Breast epithelium (tissue), 4 donors: ENCODE data around the gene HOXD9. TPM values are rescaled to one million over a fixed set of nuclear protein-coding genes. Genes with fewer than 3 reads are reported as not detected.

ENCODE experiments used
- DNase-seq, 2 donors: peaks; one replicate each; pipeline ENCODE4 v3.0.0-alpha.2; 2019; ENCODE audit warnings: low spot score in 2 of 2
- H3K27ac ChIP-seq, 2 donors: fragments of 200-600 bp; sonication (generic) in 1 of 2; one replicate each; pipeline ENCODE4 v1.5.1; 2016 to 2019; ENCODE audit warnings: mild to moderate bottlenecking in 1 of 2
- H3K27me3 ChIP-seq, 2 donors: fragments of 200-600 bp; sonication (generic) in 1 of 2; one replicate each; pipeline versions ENCODE4 v1.5.1 to v1.6.0; 2017 to 2019; ENCODE audit warnings: control low read depth in 1 of 2, mild to moderate bottlenecking in 1 of 2
- H3K36me3 ChIP-seq: fragments of 200-600 bp; one replicate; pipeline ENCODE4 v1.5.1; 2019
- H3K4me1 ChIP-seq, 2 donors: fragments of 200-600 bp; sonication (generic); one replicate each; pipeline ENCODE4 v1.5.1; 2016 to 2019; ENCODE audit warnings: control low read depth in 1 of 2
- H3K4me3 ChIP-seq, 3 donors: fragments of 200-600 bp; sonication (generic); 1 replicate in 2 of 3; 2 replicates in 1 of 3; pipeline ENCODE4 v1.5.1; 2016 to 2019; ENCODE audit warnings: mild to moderate bottlenecking in 3 of 3, moderate library complexity in 2 of 3
- H3K9me3 ChIP-seq, 2 donors: fragments of 200-600 bp; sonication (generic) in 1 of 2; one replicate each; pipeline ENCODE4 v1.5.1; 2016 to 2019; ENCODE audit warnings: control low read depth in 1 of 2
- POLR2A ChIP-seq: fragments of 450-650 bp; IDR thresholded peaks from one replicate; pipeline ENCODE4 v1.6.1; 2016; ENCODE audit warnings: antibody characterized with exemption, mild to moderate bottlenecking, moderate library complexity
- POLR2AphosphoS5 ChIP-seq, 3 donors: sonication (generic); formaldehyde crosslinking; IDR thresholded peaks; one replicate each; pipeline ENCODE4 v1.6.1; 2017; ENCODE audit warnings: antibody characterized with exemption in 3 of 3
- intact Hi-C: fragments of 100-400 bp; cut with DNase I; formaldehyde crosslinking; loops from one replicate; pipeline ENCODE4 v1.15.1; 2023; ENCODE audit warnings: low total_unique reads
- total RNA-seq, 3 donors: library from RNA; depleted of rRNA; stranded (reverse); fragments of >200 nt; gene quantifications; one replicate each; pipeline ENCODE4 v1.1.0, GENCODE V29; 2016
- TF ChIP-seq, protein P1 (sequence below), 3 donors: fragments of 450-650 bp; IDR thresholded peaks; one replicate each; pipeline ENCODE4 v1.5.1; 2016 to 2017; ENCODE audit warnings: antibody characterized with exemption in 3 of 3, mild to moderate bottlenecking in 3 of 3, moderate library complexity in 3 of 3

HOXD9 gene
- total RNA-seq, 3 donors from 2014 or later = 2.4 to 17.0 (median 2.8) TPM

DNA sequence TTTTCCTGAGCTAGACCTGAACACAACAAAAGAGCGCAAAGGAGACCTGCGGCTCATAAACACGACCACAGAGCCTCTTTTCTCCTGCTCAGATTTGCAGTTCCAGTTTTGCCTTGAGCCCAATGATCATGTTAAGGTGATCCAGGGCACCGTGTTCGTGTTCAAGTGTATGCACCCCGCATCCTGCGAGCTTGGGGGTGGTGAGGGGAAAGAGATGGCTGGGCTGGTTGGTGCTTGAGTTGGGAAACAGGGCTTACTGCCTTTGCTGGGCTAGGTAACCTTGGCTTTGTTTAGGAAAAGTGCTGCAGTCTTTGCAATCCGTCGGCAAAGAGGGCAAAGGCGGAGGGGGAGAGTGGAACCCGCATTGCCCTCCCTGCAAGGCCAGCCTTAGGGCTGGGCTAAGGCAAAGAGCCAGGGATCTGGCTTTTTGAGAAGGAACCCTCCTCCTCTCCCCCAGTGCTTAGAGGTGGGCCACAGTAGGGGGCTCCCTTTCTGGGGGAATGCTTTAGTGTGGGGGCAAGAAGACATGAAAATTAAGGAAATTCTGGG, 4.6 kb upstream of the HOXD9 start:
- Histone ChIP-seq H3K27me3 (peaks cover 9 to 100% of the 10 kb centered on the region in 2 donors), H3K4me3 (peak overlapping the region; percentile 21 to 62 (median 36)), H3K9me3 (no peaks in the 10 kb centered on the region), H3K36me3 (no peaks in the 10 kb centered on the region), H3K27ac (peak overlapping the region in 1 of 2 donors; percentile 75), H3K4me1 (no peaks in the 10 kb centered on the region)
- TF ChIP-seq, protein P1, sequence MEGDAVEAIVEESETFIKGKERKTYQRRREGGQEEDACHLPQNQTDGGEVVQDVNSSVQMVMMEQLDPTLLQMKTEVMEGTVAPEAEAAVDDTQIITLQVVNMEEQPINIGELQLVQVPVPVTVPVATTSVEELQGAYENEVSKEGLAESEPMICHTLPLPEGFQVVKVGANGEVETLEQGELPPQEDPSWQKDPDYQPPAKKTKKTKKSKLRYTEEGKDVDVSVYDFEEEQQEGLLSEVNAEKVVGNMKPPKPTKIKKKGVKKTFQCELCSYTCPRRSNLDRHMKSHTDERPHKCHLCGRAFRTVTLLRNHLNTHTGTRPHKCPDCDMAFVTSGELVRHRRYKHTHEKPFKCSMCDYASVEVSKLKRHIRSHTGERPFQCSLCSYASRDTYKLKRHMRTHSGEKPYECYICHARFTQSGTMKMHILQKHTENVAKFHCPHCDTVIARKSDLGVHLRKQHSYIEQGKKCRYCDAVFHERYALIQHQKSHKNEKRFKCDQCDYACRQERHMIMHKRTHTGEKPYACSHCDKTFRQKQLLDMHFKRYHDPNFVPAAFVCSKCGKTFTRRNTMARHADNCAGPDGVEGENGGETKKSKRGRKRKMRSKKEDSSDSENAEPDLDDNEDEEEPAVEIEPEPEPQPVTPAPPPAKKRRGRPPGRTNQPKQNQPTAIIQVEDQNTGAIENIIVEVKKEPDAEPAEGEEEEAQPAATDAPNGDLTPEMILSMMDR (IDR thresholded peaks at IDR 0.05) = no peak
- TF ChIP-seq POLR2A (no peak), POLR2AphosphoS5 (IDR thresholded peaks at IDR 0.05) (no peak)
- no peak for DNase-seq
- intact Hi-C loops = no loop called here

GRCh38 chr2:176118601-176119339, 3.7 kb upstream of the HOXD9 start:
- Histone ChIP-seq H3K27me3 (peaks cover 9 to 100% of the 10 kb centered on the region in 2 donors), H3K27ac (peak overlapping the region in 1 of 2 donors; percentile 75), H3K4me1 (no peaks in the 10 kb centered on the region), H3K4me3 (peak overlapping the region; percentile 15 to 62 (median 36)), H3K36me3 (no peaks in the 10 kb centered on the region), H3K9me3 (no peaks in the 10 kb centered on the region)
- no peak for TF ChIP-seq POLR2AphosphoS5 (IDR thresholded peaks at IDR 0.05)
- intact Hi-C loops = no loop called here
- DNase-seq = peak in 1 of 2 donors; percentile 46

- no peaks in the 10 kb centered on the region for H3K4me1 ChIP-seq
- peak overlapping the region; percentile 61 to 89 for H3K27ac ChIP-seq
- H3K36me3 ChIP-seq = no peaks in the 10 kb centered on the region
- H3K4me3 ChIP-seq = peak overlapping the region in 2 of 3 donors; percentile 54 to 62
- DNase-seq = no peak
- peaks cover 9 to 100% of the 10 kb centered on the region in 2 donors for H3K27me3 ChIP-seq
- intact Hi-C loops = no loop called here
- H3K9me3 ChIP-seq = no peaks in the 10 kb centered on the region
- TF ChIP-seq POLR2AphosphoS5 (IDR thresholded peaks at IDR 0.05) (no peak), POLR2A (no peak)
- TF ChIP-seq, protein P1 (IDR thresholded peaks at IDR 0.05) = no peak
These were observed 1.9 kb upstream of the HOXD9 start for GRCh38 chr2:176120364-176121189.

DNA sequence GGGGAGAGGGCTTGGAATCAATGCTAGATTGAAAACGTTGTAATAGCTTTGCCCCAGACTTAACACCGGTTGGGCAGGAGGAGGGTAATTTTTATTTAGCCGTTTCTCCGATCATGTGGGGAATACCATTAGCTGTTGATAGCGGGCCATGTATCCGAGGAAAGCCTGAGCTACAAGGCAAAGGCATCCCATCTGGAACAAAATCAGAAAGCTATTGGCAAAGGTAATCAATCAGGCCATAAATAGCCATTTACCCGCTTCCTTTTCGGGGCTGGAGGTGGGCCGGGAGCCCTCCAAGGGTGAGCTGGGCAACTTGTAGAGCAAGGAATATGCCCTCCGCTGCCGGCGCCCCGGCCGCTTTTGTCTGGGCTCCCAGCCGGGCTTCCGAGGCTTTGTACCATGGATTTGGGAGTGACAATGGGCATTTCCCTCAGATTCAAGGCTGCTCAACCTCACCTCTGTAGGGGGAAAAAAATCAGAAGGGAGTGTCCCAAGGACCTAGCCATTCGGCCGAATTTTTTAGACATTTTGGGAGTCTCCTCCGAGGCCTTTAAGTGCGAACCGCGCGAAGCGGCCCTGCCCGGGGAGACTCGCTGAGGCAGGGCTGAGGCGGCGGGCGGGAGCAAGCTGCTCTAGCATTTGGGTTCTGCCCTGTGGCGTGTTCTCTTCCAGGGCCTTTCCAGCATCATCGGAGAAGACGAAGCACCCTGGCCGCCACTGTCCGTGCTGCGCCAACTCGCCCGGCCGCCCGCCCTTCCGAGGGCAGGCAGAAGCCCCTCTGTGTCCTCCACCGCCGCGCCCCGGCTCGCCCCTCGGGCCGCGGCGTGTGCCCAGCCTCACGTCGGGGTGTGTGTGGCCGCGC, 1.1 kb upstream of the HOXD9 start:
- Histone ChIP-seq H3K36me3 (no peaks in the 10 kb centered on the region), H3K9me3 (no peaks in the 10 kb centered on the region), H3K27ac (peak overlapping the region; percentile 61 to 89), H3K4me1 (no peaks in the 10 kb centered on the region), H3K4me3 (peak overlapping the region; percentile 54 to 64 (median 62)), H3K27me3 (peaks cover 4 to 99% of the 10 kb centered on the region in 2 donors)
- TF ChIP-seq POLR2A = no peak
- no peak for TF ChIP-seq POLR2AphosphoS5 (IDR thresholded peaks at IDR 0.05)
- TF ChIP-seq, protein P1 (IDR thresholded peaks at IDR 0.05) = no peak
- no peak for DNase-seq
- intact Hi-C loops = no loop called here

GRCh38 chr2:176122052-176122682, 352 bp upstream of the HOXD9 start:
- no peaks in the 10 kb centered on the region for H3K36me3 ChIP-seq
- no peaks in the 10 kb centered on the region for H3K9me3 ChIP-seq
- TF ChIP-seq POLR2A (no peak), POLR2AphosphoS5 (IDR thresholded peaks at IDR 0.05) (no peak)
- TF ChIP-seq, protein P1 (IDR thresholded peaks at IDR 0.05) = no peak
- peak overlapping the region; percentile 61 to 89 for H3K27ac ChIP-seq
- intact Hi-C loops = no loop called here
- H3K4me3 ChIP-seq = peak overlapping the region; percentile 54 to 64 (median 62)
- no peaks in the 10 kb centered on the region for H3K4me1 ChIP-seq
- H3K27me3 ChIP-seq = peaks cover 4 to 93% of the 10 kb centered on the region in 2 donors
- DNase-seq = no peak
